ENCODE results near the gene ATG7. TPM values are rescaled to one million over a fixed set of nuclear protein-coding genes. Genes with fewer than 3 reads are reported as not detected.
"Not testable (repeated sequence)": the region's sequence is repeated elsewhere in the genome, so short reads cannot be mapped to it uniquely, and the experiment has no call there.

The ATG7 gene
- total and polyA plus RNA-seq, 2 donors from 2014 or later = 15.3 to 54.9 TPM

DNA sequence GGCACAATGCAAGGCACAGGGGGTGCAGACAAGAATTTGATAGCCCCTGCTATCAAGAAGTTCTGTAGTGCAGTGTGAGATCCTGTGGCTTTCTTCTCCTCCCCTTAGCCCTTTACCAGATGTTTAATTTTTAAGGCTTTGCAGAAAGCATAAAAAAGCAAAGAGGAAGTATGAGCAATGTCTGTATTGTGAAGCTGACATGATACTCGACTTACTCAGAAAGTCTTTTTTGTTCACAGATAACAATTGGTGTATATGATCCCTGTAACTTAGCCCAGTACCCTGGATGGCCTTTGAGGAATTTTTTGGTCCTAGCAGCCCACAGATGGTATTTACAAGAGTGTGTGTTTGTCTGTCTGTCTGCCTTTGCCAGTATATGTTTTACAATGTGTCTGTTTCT, 58.9 kb downstream of the ATG7 start:
- H3K27me3 ChIP-seq (ENCODE audit: control insufficient read depth, insufficient read depth, low read length) = no peaks in the 10 kb centered on the region
- H3K36me3 ChIP-seq (ENCODE audit: control insufficient read depth in 2 of 3, insufficient read depth in 3 of 3, low read length in 3 of 3) = peaks cover 0 to 10% (median 2%) of the 10 kb centered on the region in 3 donors
- no peaks in the 10 kb centered on the region for H3K9me3 ChIP-seq (ENCODE audit: control insufficient read depth in 2 of 3, insufficient read depth in 1 of 3, low read length in 3 of 3)
- intact Hi-C loops (cut with DNase I) = no loop called here
- H3K4me3 ChIP-seq (ENCODE audit: low read length in 3 of 3) = no peak overlapping the region
- FAIRE-seq = no peak
- no peak for DNase-seq
- no peaks in the 10 kb centered on the region for H3K4me1 ChIP-seq (ENCODE audit: control insufficient read depth in 2 of 3, insufficient read depth in 2 of 3, low read depth in 1 of 3, low read length in 3 of 3)
- TF ChIP-seq, protein P1, sequence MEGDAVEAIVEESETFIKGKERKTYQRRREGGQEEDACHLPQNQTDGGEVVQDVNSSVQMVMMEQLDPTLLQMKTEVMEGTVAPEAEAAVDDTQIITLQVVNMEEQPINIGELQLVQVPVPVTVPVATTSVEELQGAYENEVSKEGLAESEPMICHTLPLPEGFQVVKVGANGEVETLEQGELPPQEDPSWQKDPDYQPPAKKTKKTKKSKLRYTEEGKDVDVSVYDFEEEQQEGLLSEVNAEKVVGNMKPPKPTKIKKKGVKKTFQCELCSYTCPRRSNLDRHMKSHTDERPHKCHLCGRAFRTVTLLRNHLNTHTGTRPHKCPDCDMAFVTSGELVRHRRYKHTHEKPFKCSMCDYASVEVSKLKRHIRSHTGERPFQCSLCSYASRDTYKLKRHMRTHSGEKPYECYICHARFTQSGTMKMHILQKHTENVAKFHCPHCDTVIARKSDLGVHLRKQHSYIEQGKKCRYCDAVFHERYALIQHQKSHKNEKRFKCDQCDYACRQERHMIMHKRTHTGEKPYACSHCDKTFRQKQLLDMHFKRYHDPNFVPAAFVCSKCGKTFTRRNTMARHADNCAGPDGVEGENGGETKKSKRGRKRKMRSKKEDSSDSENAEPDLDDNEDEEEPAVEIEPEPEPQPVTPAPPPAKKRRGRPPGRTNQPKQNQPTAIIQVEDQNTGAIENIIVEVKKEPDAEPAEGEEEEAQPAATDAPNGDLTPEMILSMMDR (IDR thresholded peaks at IDR 0.05; ENCODE audit: borderline replicate concordance, extremely low read depth, insufficient read depth) = no peak
- no peak overlapping the region for H3K9ac ChIP-seq (ENCODE audit: low read length in 3 of 3)
- H3K27ac ChIP-seq (ENCODE audit: low read depth in 2 of 2, low read length in 2 of 2) = no peak overlapping the region

DNA sequence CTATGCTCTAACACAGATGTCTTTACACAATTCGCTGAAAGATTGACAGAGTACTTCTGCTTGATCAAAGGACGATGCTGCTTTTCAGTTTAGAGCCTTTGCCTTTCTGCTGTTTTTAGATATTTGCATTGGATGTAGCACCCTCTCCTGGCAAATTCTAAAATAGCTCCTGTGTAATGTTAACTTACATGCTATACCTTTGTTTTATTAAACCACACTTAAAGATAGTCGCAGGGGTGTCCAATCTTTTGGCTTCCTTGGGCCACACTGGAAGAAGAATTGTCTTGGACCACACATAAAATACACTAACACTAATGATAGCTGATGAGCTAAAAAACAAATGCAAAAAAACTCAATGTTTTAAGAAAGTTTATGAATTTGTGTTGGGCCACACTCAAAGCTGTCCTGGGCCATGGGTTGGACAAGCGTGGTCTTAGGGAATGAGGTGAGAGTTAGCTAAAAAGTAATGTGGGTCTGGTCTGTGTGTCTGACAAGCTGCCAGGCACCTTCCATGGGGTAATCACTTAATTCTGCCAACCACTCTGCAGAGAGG, 62.9 kb downstream of the ATG7 start:
- peak in 3 of 5 donors; percentile 14 to 80 (median 73) for DNase-seq
- FAIRE-seq = peak; percentile 73
- intact Hi-C loops (cut with DNase I) = no loop called here

DNA sequence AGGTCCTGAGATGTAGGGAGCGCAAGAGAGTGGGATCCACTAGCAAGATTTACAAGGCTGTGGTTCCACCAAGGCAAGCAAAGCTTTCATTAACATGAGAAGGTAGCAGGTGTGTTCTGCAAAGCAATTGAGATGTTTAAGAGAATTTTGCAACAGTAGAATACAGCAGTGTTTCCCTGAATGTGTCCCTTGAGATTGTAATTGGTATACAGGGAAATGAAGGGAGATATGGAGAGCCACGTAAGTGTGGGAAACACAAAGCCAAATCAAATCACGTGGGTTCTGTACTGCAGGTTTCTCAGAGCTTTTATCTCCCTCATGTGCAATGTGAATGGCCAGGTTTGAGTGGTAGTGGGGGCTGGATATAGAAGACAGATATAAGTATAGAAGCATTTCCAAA, 67.3 kb downstream of the ATG7 start:
- Histone ChIP-seq H3K4me1 (ENCODE audit: control insufficient read depth in 2 of 3, insufficient read depth in 2 of 3, low read depth in 1 of 3, low read length in 3 of 3) (no peaks in the 10 kb centered on the region), H3K9ac (ENCODE audit: low read length in 3 of 3) (no peak overlapping the region), H3K4me3 (ENCODE audit: low read length in 3 of 3) (no peak overlapping the region), H3K27me3 (ENCODE audit: control insufficient read depth, insufficient read depth, low read length) (no peaks in the 10 kb centered on the region), H3K36me3 (ENCODE audit: control insufficient read depth in 2 of 3, insufficient read depth in 3 of 3, low read length in 3 of 3) (peaks cover 0 to 4% (median 2%) of the 10 kb centered on the region in 3 donors), H3K27ac (ENCODE audit: low read depth in 2 of 2, low read length in 2 of 2) (no peak overlapping the region), H3K9me3 (ENCODE audit: control insufficient read depth in 2 of 3, insufficient read depth in 1 of 3, low read length in 3 of 3) (no peaks in the 10 kb centered on the region)
- intact Hi-C loops (cut with DNase I) = no loop called here
- TF ChIP-seq, protein P1 (IDR thresholded peaks at IDR 0.05; ENCODE audit: borderline replicate concordance, extremely low read depth, insufficient read depth) = no peak
- FAIRE-seq = no peak
- no peak for DNase-seq

More for the DNA sequence above, 62.9 kb downstream of the ATG7 start:
- H3K9me3 ChIP-seq (ENCODE audit: control insufficient read depth in 2 of 3, insufficient read depth in 1 of 3, low read length in 3 of 3) = no peaks in the 10 kb centered on the region
- no peak overlapping the region for H3K27ac ChIP-seq (ENCODE audit: low read depth in 2 of 2, low read length in 2 of 2)
- H3K4me1 ChIP-seq (ENCODE audit: control insufficient read depth in 2 of 3, insufficient read depth in 2 of 3, low read depth in 1 of 3, low read length in 3 of 3) = no peaks in the 10 kb centered on the region
- TF ChIP-seq, protein P1 (IDR thresholded peaks at IDR 0.05; ENCODE audit: borderline replicate concordance, extremely low read depth, insufficient read depth) = peak; percentile 84
- no peak overlapping the region for H3K4me3 ChIP-seq (ENCODE audit: low read length in 3 of 3)
- no peak overlapping the region for H3K9ac ChIP-seq (ENCODE audit: low read length in 3 of 3)
- H3K36me3 ChIP-seq (ENCODE audit: control insufficient read depth in 2 of 3, insufficient read depth in 3 of 3, low read length in 3 of 3) = no peaks in the 10 kb centered on the region
- H3K27me3 ChIP-seq (ENCODE audit: control insufficient read depth, insufficient read depth, low read length) = no peaks in the 10 kb centered on the region

DNA sequence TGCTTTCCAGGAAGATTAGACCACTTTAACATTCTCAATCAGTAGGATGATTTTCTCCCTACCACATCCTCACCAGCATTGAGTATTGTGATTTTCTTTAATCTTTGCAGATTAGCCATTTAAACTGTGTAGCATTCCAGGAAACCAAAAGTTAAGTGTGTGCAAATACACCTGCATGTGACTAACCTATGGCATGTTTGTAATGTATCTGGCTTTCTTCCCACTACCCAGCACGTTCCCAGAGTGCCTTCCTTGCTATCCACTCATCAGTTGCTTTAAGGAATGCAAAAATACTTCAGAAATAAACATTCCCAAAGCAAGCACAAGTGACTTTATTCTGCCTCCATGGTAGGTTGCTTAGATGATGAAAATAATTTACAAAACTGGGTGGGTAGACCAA, 74.2 kb downstream of the ATG7 start:
- Histone ChIP-seq H3K4me3 (ENCODE audit: low read length in 3 of 3) (no peak overlapping the region), H3K27ac (ENCODE audit: low read depth in 2 of 2, low read length in 2 of 2) (no peak overlapping the region), H3K9me3 (ENCODE audit: control insufficient read depth in 2 of 3, insufficient read depth in 1 of 3, low read length in 3 of 3) (no peaks in the 10 kb centered on the region), H3K27me3 (ENCODE audit: control insufficient read depth, insufficient read depth, low read length) (no peaks in the 10 kb centered on the region), H3K4me1 (ENCODE audit: control insufficient read depth in 2 of 3, insufficient read depth in 2 of 3, low read depth in 1 of 3, low read length in 3 of 3) (no peaks in the 10 kb centered on the region), H3K9ac (ENCODE audit: low read length in 3 of 3) (no peak overlapping the region), H3K36me3 (ENCODE audit: control insufficient read depth in 2 of 3, insufficient read depth in 3 of 3, low read length in 3 of 3) (peaks cover 0 to 16% (median 7%) of the 10 kb centered on the region in 3 donors)
- intact Hi-C loops (cut with DNase I) = no loop called here
- TF ChIP-seq, protein P1 (IDR thresholded peaks at IDR 0.05; ENCODE audit: borderline replicate concordance, extremely low read depth, insufficient read depth) = no peak
- DNase-seq = no peak
- no peak for FAIRE-seq

DNA sequence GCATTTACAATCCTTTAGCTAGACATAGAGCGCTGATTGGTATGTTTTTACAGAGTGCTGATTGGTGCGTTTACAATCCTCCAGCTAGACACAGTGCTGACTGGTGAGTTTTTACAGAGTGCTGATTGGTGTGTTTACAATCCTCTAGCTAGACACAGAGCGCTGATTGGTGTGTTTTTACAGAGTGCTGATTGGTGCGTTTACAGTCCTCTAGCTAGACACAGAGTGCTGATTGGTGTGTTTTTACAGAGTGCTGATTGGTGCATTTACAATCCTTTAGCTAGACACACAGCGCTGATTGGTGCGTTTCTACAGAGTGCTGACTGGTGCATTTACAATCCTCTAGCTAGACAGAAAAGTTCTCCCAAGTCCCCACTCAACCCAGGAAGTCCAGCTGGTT, 76.7 kb downstream of the ATG7 start:
- DNase-seq; H3K4me1 ChIP-seq (ENCODE audit: control insufficient read depth in 2 of 3, insufficient read depth in 2 of 3, low read depth in 1 of 3, low read length in 3 of 3); H3K9ac ChIP-seq (ENCODE audit: low read length in 3 of 3); H3K9me3 ChIP-seq (ENCODE audit: control insufficient read depth in 2 of 3, insufficient read depth in 1 of 3, low read length in 3 of 3); H3K27ac ChIP-seq (ENCODE audit: low read depth in 2 of 2, low read length in 2 of 2); H3K4me3 ChIP-seq (ENCODE audit: low read length in 3 of 3); FAIRE-seq; H3K27me3 ChIP-seq (ENCODE audit: control insufficient read depth, insufficient read depth, low read length); intact Hi-C loops (cut with DNase I): not testable (repeated sequence)
- peaks cover 0 to 16% (median 7%) of the 10 kb centered on the region in 3 donors for H3K36me3 ChIP-seq (ENCODE audit: control insufficient read depth in 2 of 3, insufficient read depth in 3 of 3, low read length in 3 of 3)

Data from kidney (tissue), 14 donors.